Type B pancreatic cell (in vitro differentiated cells): ENCODE data around the gene METRN. TPM values are rescaled to one million over a fixed set of nuclear protein-coding genes. Genes with fewer than 3 reads are reported as not detected.

Experiments
- DNase-seq: peaks from one replicate; pipeline ENCODE4 v3.0.0; 2021; ENCODE audit warnings: mixed read lengths; ENCODE audit not compliant: unreplicated experiment; ENCODE audit errors: extremely low spot score
- H3K27ac Mint-ChIP-seq: 2 replicates; pipeline ENCODE4 v1.8.0; 2021; ENCODE audit warnings: mild to moderate bottlenecking, mixed read lengths
- H3K27me3 Mint-ChIP-seq: 2 replicates; pipeline ENCODE4 v1.8.0; 2021; ENCODE audit warnings: mixed read lengths
- H3K36me3 Mint-ChIP-seq: 2 replicates; pipeline ENCODE4 v1.8.0; 2021; ENCODE audit warnings: mixed read lengths
- H3K4me1 Mint-ChIP-seq: one replicate; pipeline ENCODE4 v1.8.0; 2021; ENCODE audit warnings: mixed read lengths; ENCODE audit not compliant: unreplicated experiment
- H3K4me3 Mint-ChIP-seq: 2 replicates; pipeline ENCODE4 v1.8.0; 2021; ENCODE audit warnings: mild to moderate bottlenecking, mixed read lengths
- H3K9me3 Mint-ChIP-seq: 2 replicates; pipeline ENCODE4 v1.8.0; 2021; ENCODE audit warnings: mixed read lengths
- CTCF ChIP-seq: fragments of 200-600 bp; sonication (generic); conservative IDR thresholded peaks from 2 replicates; pipeline ENCODE4 v1.5.0; 2021; ENCODE audit warnings: antibody characterized with exemption, mild to moderate bottlenecking
- total RNA-seq: library from RNA; stranded (reverse); gene quantifications from 2 replicates; pipeline ENCODE4 v1.2.1, GENCODE V29; 2021; ENCODE audit warnings: low replicate concordance

Gene METRN
- total RNA-seq, 1 donor from 2014 or later, result 97.1 TPM

GRCh38 chr16:673399-673991 is 41.4 kb upstream of the METRN start:
- Mint-ChIP-seq H3K36me3 (no peaks in the 10 kb centered on the region), H3K4me3 (no peak overlapping the region), H3K9me3 (no peaks in the 10 kb centered on the region), H3K27me3 (peaks cover 5% of the 10 kb centered on the region), H3K27ac (no peak overlapping the region), H3K4me1 (no peaks in the 10 kb centered on the region)
- no peak for DNase-seq
- TF ChIP-seq CTCF, result no peak

- no peak for TF ChIP-seq CTCF
- no peaks in the 10 kb centered on the region for H3K4me1 Mint-ChIP-seq
- peak overlapping the region; percentile 69 for H3K4me3 Mint-ChIP-seq
- H3K27ac Mint-ChIP-seq, result no peak overlapping the region
- no peaks in the 10 kb centered on the region for H3K36me3 Mint-ChIP-seq
- H3K9me3 Mint-ChIP-seq, result no peaks in the 10 kb centered on the region
- H3K27me3 Mint-ChIP-seq, result peaks cover 5% of the 10 kb centered on the region
- DNase-seq, result no peak
Observed at GRCh38 chr16:674214-674881, 40.6 kb upstream of the METRN start.

GRCh38 chr16:674968-675883 is 39.7 kb upstream of the METRN start, which contains the start of gene RHBDL1:
Gene RHBDL1, plus strand, starts transcription at chr16:675671. Its CDS starts 120 bp downstream, at chr16:675791.
- Mint-ChIP-seq H3K9me3 (no peaks in the 10 kb centered on the region), H3K36me3 (no peaks in the 10 kb centered on the region), H3K4me3 (peak within 1 kb of the TSS; percentile 69)

GRCh38 chr16:675884-676564 is 38.9 kb upstream of the METRN start:
- no peaks in the 10 kb centered on the region for H3K9me3 Mint-ChIP-seq
- no peak for DNase-seq
- no peaks in the 10 kb centered on the region for H3K4me1 Mint-ChIP-seq
- H3K36me3 Mint-ChIP-seq, result no peaks in the 10 kb centered on the region
- H3K4me3 Mint-ChIP-seq, result no peak overlapping the region
- peaks cover 5% of the 10 kb centered on the region for H3K27me3 Mint-ChIP-seq
- H3K27ac Mint-ChIP-seq, result no peak overlapping the region
- no peak for TF ChIP-seq CTCF

More at GRCh38 chr16:674968-675883, 39.7 kb upstream of the METRN start, which contains the start of gene RHBDL1:
- peaks cover 5% of the 10 kb centered on the region for H3K27me3 Mint-ChIP-seq
- peak within 1 kb of the TSS; percentile 29 for H3K27ac Mint-ChIP-seq
- H3K4me1 Mint-ChIP-seq, result no peaks in the 10 kb centered on the region
- DNase-seq, result no peak
- no peak for TF ChIP-seq CTCF

GRCh38 chr16:676565-676902 is 38.4 kb upstream of the METRN start:
- Mint-ChIP-seq H3K27ac (no peak overlapping the region), H3K27me3 (peaks cover 5% of the 10 kb centered on the region), H3K4me1 (no peaks in the 10 kb centered on the region), H3K9me3 (no peaks in the 10 kb centered on the region), H3K4me3 (no peak overlapping the region), H3K36me3 (no peaks in the 10 kb centered on the region)
- TF ChIP-seq CTCF, result no peak
- no peak for DNase-seq
